Mucosa of descending colon (tissue), 3 donors: ENCODE measurements around the gene IL34. TPM values are rescaled to one million over a fixed set of nuclear protein-coding genes. Genes with fewer than 3 reads are reported as not detected.
"Not testable (repeated sequence)": the region's sequence is repeated elsewhere in the genome, so short reads cannot be mapped to it uniquely, and the experiment has no call there.

Source experiments
- ATAC-seq: fragments of 200-7000 bp; cut with Tn5 transposase; one replicate; pipeline ENCODE4 v1.9.1; 2020; ENCODE audit warnings: mild to moderate bottlenecking, moderate library complexity
- DNase-seq, 3 donors: peaks; one replicate each; pipeline ENCODE4 v3.0.0-alpha.2; 2020
- H3K36me3 ChIP-seq: fragments of 200-600 bp; one replicate; pipeline ENCODE4 v1.8.0; 2021; ENCODE audit warnings: low read depth, mild to moderate bottlenecking
- H3K4me1 ChIP-seq: fragments of 200-600 bp; one replicate; pipeline ENCODE4 v1.8.0; 2021; ENCODE audit warnings: low read depth, mild to moderate bottlenecking
- H3K4me3 ChIP-seq: fragments of 200-600 bp; one replicate; pipeline ENCODE4 v1.8.0; 2021; ENCODE audit warnings: mild to moderate bottlenecking
- H3K9me3 ChIP-seq: fragments of 200-600 bp; one replicate; pipeline ENCODE4 v1.8.0; 2021; ENCODE audit warnings: mild to moderate bottlenecking
- intact Hi-C, 2 donors: fragments of 100-400 bp; cut with DNase I in 1 of 2; cut with micrococcal nuclease in 1 of 2; formaldehyde crosslinking; loops; one replicate each; pipeline versions ENCODE4 v1.11.0 to v1.11.1; 2022; cut with DNase I, micrococcal nuclease
- total RNA-seq, 3 donors: library from RNA; stranded (reverse); fragmentation: NEBNext Ultra II Directional in 2 of 3; extraction: Animal tissue kit (Norgen Biotek cat#: 25700) in 2 of 3; gene quantifications; one replicate each; pipeline versions ENCODE4 v1.2.1 to v1.2.4, GENCODE V29; 2021 to 2023
- TF ChIP-seq, protein P1 (sequence below): fragments of 200-600 bp; IDR thresholded peaks from one replicate; pipeline ENCODE4 v1.8.0; 2022; ENCODE audit warnings: antibody characterized with exemption, mild to moderate bottlenecking
- donor health status: DM: no; HTN: no; CAD: no; lungs with moderate emphysema.
- donor health status: DM: no; HTN: no; CAD: no.
- donor health status: DM: no; HTN: yes; CAD: no.

The IL34 gene
- total RNA-seq, 3 donors from 2014 or later = 1.2 to 2.2 (median 1.8) TPM

DNA sequence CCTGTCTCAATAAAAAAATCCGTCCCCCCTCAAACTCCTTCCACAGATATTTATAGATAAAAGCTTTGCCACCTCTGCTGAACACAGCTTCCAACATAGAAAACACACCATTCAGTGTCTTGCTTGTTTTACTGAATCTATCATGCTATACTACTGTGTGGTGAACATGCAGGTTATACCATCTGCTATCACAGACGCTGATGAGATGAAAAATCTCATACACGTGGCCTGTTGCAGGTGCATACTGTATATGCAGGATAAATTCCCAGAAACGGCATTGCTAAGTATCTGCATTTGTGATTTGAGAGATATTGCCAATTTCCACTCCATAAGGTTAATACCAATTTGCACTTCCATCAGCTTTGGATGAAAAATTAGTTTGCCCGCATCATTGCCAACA, 30.4 kb upstream of the IL34 start:
- ATAC-seq (no peak), DNase-seq (no peak)
- Histone ChIP-seq H3K9me3 (no peaks in the 10 kb centered on the region), H3K4me1 (peaks cover 11% of the 10 kb centered on the region), H3K4me3 (no peak overlapping the region), H3K36me3 (no peaks in the 10 kb centered on the region)
- TF ChIP-seq, protein P1, sequence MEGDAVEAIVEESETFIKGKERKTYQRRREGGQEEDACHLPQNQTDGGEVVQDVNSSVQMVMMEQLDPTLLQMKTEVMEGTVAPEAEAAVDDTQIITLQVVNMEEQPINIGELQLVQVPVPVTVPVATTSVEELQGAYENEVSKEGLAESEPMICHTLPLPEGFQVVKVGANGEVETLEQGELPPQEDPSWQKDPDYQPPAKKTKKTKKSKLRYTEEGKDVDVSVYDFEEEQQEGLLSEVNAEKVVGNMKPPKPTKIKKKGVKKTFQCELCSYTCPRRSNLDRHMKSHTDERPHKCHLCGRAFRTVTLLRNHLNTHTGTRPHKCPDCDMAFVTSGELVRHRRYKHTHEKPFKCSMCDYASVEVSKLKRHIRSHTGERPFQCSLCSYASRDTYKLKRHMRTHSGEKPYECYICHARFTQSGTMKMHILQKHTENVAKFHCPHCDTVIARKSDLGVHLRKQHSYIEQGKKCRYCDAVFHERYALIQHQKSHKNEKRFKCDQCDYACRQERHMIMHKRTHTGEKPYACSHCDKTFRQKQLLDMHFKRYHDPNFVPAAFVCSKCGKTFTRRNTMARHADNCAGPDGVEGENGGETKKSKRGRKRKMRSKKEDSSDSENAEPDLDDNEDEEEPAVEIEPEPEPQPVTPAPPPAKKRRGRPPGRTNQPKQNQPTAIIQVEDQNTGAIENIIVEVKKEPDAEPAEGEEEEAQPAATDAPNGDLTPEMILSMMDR = no peak
- intact Hi-C loops = no loop called here

GRCh38 chr16:70621864-70622263, 24.5 kb upstream of the IL34 start:
- intact Hi-C loops, DNase-seq, H3K36me3 ChIP-seq, H3K4me3 ChIP-seq, H3K4me1 ChIP-seq, H3K9me3 ChIP-seq, ATAC-seq: not testable (repeated sequence)

DNA sequence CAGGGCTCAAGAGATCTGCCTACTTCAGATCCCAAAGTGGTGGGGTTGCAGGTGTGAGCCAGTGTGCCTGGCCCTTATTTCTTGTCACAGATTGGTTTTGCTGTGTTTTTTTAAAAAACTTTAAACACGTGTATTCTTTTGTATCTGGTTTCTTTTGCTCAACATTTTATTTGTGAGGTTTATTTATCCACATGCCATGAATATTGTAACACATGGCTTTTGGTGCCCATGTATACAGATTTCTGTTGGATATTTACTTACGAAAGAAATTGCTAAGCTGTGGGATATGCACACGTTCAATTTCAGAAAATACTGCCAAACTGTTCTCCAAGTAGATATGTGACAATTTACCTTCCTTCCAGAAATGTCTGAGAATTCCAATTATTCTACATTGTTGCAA, 18.7 kb upstream of the IL34 start:
- no peak overlapping the region for H3K4me3 ChIP-seq
- intact Hi-C loops = no loop called here
- TF ChIP-seq, protein P1 = no peak
- DNase-seq (no peak), ATAC-seq (no peak)
- H3K36me3 ChIP-seq = no peaks in the 10 kb centered on the region
- H3K4me1 ChIP-seq = no peaks in the 10 kb centered on the region
- H3K9me3 ChIP-seq = peaks cover 5% of the 10 kb centered on the region

DNA sequence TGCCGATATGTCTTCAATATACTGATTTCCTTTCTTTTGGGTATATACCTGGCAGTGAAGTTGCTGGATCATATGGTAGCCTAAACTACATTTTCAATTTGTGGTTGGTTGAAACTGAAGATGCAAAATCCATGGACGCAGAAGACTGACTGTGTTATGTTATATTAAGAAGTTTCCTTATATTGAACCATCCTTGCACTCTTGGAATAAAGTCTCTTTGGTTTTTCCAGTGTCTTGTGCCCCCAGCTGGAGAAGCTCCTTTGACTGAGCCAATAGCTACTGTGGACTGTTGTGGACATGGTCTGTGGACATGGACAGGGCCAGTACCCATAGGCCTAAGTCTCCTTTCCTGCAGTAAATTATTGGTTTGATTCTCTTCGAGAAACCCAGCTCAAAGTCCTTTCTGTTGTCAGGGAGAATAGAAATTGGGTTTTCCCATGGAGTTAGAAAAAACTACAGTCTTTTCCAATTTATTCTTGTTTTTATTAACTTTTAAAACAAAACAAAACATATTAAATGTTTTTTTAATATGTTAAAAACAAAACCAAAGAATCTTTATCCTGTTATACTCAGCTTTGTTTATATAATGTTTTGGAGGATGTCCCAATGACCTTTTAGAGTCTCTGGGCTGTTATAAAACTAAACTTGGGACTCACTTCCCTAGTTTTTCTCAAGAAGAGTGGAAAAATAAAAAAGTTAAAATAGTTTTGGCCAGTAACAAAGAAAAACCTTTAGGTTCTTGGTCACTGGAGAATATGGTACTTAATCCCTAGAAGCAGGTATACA, 15.2 kb upstream of the IL34 start:
- DNase-seq = no peak
- H3K9me3 ChIP-seq = peaks cover 5% of the 10 kb centered on the region
- intact Hi-C loops = no loop called here

GRCh38 chr16:70632273-70632672, 14.1 kb upstream of the IL34 start:
- peaks cover 5% of the 10 kb centered on the region for H3K9me3 ChIP-seq
- no peaks in the 10 kb centered on the region for H3K4me1 ChIP-seq
- intact Hi-C loops = no loop called here
- ATAC-seq (no peak), DNase-seq (no peak)
- H3K36me3 ChIP-seq = no peaks in the 10 kb centered on the region
- no peak overlapping the region for H3K4me3 ChIP-seq
- TF ChIP-seq, protein P1 = no peak

More for the DNA sequence above, 15.2 kb upstream of the IL34 start:
- Histone ChIP-seq H3K4me3 (no peak overlapping the region), H3K4me1 (no peaks in the 10 kb centered on the region), H3K36me3 (no peaks in the 10 kb centered on the region)
- ATAC-seq = no peak
- TF ChIP-seq, protein P1 = no peak

DNA sequence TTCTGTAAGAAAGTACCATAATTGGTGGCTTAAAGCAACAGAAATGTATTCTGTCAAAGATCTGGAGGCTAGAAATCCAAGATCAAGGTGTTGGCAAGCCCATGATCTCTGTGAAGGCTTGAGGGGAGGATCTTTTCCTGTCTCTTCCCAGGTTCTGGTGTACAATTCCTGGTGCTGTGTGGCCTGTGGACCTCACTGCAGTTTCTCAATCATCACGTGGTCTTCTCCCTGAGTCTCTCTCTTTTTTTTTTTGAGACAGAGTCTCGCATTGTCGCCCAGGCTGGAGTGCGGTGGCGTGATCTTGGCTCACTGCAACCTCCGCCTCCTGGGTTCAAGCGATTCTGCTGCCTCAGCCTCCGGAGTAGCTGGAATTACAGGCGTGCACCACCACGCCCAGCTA, 12.7 kb upstream of the IL34 start:
- H3K4me3 ChIP-seq, H3K4me1 ChIP-seq, DNase-seq, ATAC-seq, H3K36me3 ChIP-seq, intact Hi-C loops, H3K9me3 ChIP-seq: not testable (repeated sequence)
